Measurements from ENCODE around the gene SPRR4. TPM values are rescaled to one million over a fixed set of nuclear protein-coding genes. Genes with fewer than 3 reads are reported as not detected.
"Not testable (repeated sequence)": the region's sequence is repeated elsewhere in the genome, so short reads cannot be mapped to it uniquely, and the experiment has no call there.

The SPRR4 gene
- total RNA-seq, 1 donor from 2014 or later, result not detected

DNA sequence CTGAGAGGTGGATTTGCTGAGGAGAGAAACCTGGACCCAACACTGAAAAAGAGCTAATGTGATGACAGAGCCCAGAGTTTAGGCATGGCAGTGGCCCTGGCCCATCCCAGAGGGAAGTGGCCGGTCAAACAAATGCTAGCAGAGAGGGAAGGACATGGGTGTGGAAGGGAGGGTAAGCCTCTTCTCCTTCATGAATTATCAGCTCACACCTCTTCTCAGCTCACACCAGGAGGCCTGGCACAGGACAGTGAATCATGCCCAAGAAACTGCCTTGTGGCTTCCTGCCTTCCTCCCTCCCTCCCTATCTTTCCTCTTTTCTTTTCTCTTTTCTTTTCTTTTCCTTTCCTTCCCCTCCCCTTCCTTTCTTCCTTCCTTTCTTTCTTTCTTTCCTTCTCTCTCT lies 29.8 kb downstream of the SPRR4 start:
- Mint-ChIP-seq H3K4me3 (ENCODE audit: unreplicated experiment) (no peak overlapping the region), H3K36me3 (ENCODE audit: unreplicated experiment) (no peaks in the 10 kb centered on the region), H3K4me1 (ENCODE audit: low read depth, unreplicated experiment) (no peaks in the 10 kb centered on the region), H3K27ac (ENCODE audit: unreplicated experiment) (no peak overlapping the region), H3K9me3 (ENCODE audit: unreplicated experiment) (no peaks in the 10 kb centered on the region), H3K27me3 (ENCODE audit: unreplicated experiment) (no peaks in the 10 kb centered on the region)
- no peak for DNase-seq
- TF ChIP-seq, protein P1, sequence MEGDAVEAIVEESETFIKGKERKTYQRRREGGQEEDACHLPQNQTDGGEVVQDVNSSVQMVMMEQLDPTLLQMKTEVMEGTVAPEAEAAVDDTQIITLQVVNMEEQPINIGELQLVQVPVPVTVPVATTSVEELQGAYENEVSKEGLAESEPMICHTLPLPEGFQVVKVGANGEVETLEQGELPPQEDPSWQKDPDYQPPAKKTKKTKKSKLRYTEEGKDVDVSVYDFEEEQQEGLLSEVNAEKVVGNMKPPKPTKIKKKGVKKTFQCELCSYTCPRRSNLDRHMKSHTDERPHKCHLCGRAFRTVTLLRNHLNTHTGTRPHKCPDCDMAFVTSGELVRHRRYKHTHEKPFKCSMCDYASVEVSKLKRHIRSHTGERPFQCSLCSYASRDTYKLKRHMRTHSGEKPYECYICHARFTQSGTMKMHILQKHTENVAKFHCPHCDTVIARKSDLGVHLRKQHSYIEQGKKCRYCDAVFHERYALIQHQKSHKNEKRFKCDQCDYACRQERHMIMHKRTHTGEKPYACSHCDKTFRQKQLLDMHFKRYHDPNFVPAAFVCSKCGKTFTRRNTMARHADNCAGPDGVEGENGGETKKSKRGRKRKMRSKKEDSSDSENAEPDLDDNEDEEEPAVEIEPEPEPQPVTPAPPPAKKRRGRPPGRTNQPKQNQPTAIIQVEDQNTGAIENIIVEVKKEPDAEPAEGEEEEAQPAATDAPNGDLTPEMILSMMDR (IDR thresholded peaks at IDR 0.05; ENCODE audit: partially characterized antibody, unreplicated experiment), result no peak

DNA sequence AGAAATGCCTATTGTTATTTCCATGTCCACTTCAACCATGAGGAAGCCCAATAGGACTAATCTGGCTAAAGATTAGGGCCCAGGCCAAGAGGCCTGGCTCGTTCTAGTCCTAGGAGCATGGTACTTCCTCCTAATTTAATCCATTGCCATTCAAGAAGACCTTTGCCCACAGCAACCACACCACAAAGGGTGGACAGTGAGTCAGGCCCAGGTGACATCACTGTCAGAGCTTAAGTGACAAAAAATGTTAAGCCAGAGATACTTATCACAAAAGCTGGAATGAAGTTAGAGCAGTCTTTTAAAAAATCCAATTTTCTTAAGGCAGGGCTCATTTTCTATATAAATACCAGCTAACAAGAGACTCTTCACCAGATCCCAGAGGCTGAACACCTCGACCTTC lies 30.9 kb downstream of the SPRR4 start, which contains the start of gene SPRR3:
SPRR3 (plus strand) TSS at position 368 of the 400 bp plus-strand sequence. CDS start 1,272 bp downstream, outside the sequence.
- DNase-seq, result no peak
- no peak within 1 kb of the TSS for H3K27ac Mint-ChIP-seq (ENCODE audit: unreplicated experiment)
- no peaks in the 10 kb centered on the region for H3K27me3 Mint-ChIP-seq (ENCODE audit: unreplicated experiment)
- H3K4me1 Mint-ChIP-seq (ENCODE audit: low read depth, unreplicated experiment), result no peaks in the 10 kb centered on the region
- no peak within 1 kb of the TSS for H3K4me3 Mint-ChIP-seq (ENCODE audit: unreplicated experiment)
- H3K9me3 Mint-ChIP-seq (ENCODE audit: unreplicated experiment), result no peaks in the 10 kb centered on the region
- H3K36me3 Mint-ChIP-seq (ENCODE audit: unreplicated experiment), result no peaks in the 10 kb centered on the region
- TF ChIP-seq, protein P1 (IDR thresholded peaks at IDR 0.05; ENCODE audit: partially characterized antibody, unreplicated experiment), result no peak

DNA sequence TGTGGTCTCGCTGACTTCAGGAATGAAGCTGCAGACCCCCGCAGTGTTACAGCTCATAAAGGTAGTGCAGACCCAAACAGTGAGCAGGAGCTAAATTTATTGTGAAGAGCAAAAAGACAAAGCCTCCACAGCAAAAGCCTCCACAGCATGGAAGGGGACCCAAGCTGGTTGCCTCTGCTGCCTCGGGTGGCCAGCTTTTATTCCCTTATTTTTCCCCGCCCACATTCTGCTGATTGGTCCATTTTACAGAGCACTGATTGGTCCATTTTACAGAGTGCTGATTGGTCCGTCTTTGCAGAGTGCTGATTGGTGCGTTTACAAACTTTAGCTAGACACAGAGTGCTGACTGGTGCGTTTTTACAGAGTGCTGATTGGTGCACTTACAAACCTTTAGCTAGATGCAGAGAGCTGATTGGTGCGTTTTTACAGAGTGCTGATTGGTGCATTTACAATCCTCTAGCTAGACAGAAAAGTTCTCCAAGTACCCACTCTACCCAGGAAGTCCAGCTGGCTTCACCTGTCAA lies 40.8 kb downstream of the SPRR4 start:
- not testable (repeated sequence) for DNase-seq; H3K4me3 Mint-ChIP-seq (ENCODE audit: unreplicated experiment); H3K36me3 Mint-ChIP-seq (ENCODE audit: unreplicated experiment); H3K27me3 Mint-ChIP-seq (ENCODE audit: unreplicated experiment); H3K27ac Mint-ChIP-seq (ENCODE audit: unreplicated experiment); H3K4me1 Mint-ChIP-seq (ENCODE audit: low read depth, unreplicated experiment); H3K9me3 Mint-ChIP-seq (ENCODE audit: unreplicated experiment)

DNA sequence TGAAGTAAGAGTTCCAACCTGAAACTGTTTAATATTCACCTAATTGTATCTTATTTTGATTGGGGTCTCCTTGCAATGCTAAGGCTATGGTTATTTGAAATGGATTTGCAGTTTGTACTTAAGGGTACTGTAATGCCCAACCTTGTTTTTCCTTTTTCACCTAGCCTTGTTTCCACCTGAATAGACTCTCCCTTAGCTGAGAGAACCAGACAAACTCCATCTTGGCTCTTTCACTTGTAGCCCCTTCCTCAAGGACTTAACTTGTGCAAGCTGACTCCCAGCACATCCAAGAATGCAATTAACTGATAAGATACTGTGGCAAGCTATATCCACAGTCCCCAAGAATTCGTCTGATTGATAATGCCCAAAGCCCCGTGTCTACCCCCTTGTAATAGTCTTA lies 51.4 kb downstream of the SPRR4 start:
- not testable (repeated sequence) for H3K27ac Mint-ChIP-seq (ENCODE audit: unreplicated experiment); DNase-seq; H3K4me3 Mint-ChIP-seq (ENCODE audit: unreplicated experiment); H3K4me1 Mint-ChIP-seq (ENCODE audit: low read depth, unreplicated experiment); H3K27me3 Mint-ChIP-seq (ENCODE audit: unreplicated experiment); H3K9me3 Mint-ChIP-seq (ENCODE audit: unreplicated experiment); H3K36me3 Mint-ChIP-seq (ENCODE audit: unreplicated experiment)

Other genes with a start within 250 kb of the SPRR4 start
- gene KPRP, start 212.6 kb upstream of the SPRR4 start, total RNA-seq (ENCODE audit: unreplicated experiment), result not detected
- gene LCE1F, start 195.5 kb upstream of the SPRR4 start, total RNA-seq (ENCODE audit: unreplicated experiment), result not detected
- not detected for gene LCE1E, start 184.4 kb upstream of the SPRR4 start, total RNA-seq (ENCODE audit: unreplicated experiment)
- gene LCE1D, start 173.9 kb upstream of the SPRR4 start, total RNA-seq (ENCODE audit: unreplicated experiment), result not detected
- not detected for gene LCE1C, start 164.0 kb upstream of the SPRR4 start, total RNA-seq (ENCODE audit: unreplicated experiment)
- not detected for gene LCE1B, start 158.7 kb upstream of the SPRR4 start, total RNA-seq (ENCODE audit: unreplicated experiment)
- gene LCE1A, start 143.2 kb upstream of the SPRR4 start, total RNA-seq (ENCODE audit: unreplicated experiment), result not detected
- gene LCE6A, start 127.8 kb upstream of the SPRR4 start, total RNA-seq (ENCODE audit: unreplicated experiment), result not detected
- gene LCE7A, start 110.7 kb upstream of the SPRR4 start, total RNA-seq (ENCODE audit: unreplicated experiment), result not detected
- gene SMCP, start 92.3 kb upstream of the SPRR4 start, total RNA-seq (ENCODE audit: unreplicated experiment), result not detected
- gene IVL, start 62.1 kb upstream of the SPRR4 start, total RNA-seq (ENCODE audit: unreplicated experiment), result not detected
- gene SPRR5, start 23.4 kb upstream of the SPRR4 start, total RNA-seq (ENCODE audit: unreplicated experiment), result not detected
- not detected for gene SPRR1A, start 13.4 kb downstream of the SPRR4 start, total RNA-seq (ENCODE audit: unreplicated experiment)
- gene SPRR3, start 31.1 kb downstream of the SPRR4 start, total RNA-seq (ENCODE audit: unreplicated experiment), result not detected
- not detected for gene SPRR1B, start 60.6 kb downstream of the SPRR4 start, total RNA-seq (ENCODE audit: unreplicated experiment)
- not detected for gene SPRR2D, start 70.5 kb downstream of the SPRR4 start, total RNA-seq (ENCODE audit: unreplicated experiment)
- not detected for gene SPRR2A, start 86.9 kb downstream of the SPRR4 start, total RNA-seq (ENCODE audit: unreplicated experiment)
- not detected for gene SPRR2B, start 101.0 kb downstream of the SPRR4 start, total RNA-seq (ENCODE audit: unreplicated experiment)
- not detected for gene SPRR2E, start 123.9 kb downstream of the SPRR4 start, total RNA-seq (ENCODE audit: unreplicated experiment)
- not detected for gene SPRR2F, start 142.9 kb downstream of the SPRR4 start, total RNA-seq (ENCODE audit: unreplicated experiment)
- gene SPRR2G, start 180.2 kb downstream of the SPRR4 start, total RNA-seq (ENCODE audit: unreplicated experiment), result not detected
- not detected for gene LELP1, start 232.8 kb downstream of the SPRR4 start, total RNA-seq (ENCODE audit: unreplicated experiment)
- not detected for gene PRR9, start 246.9 kb downstream of the SPRR4 start, total RNA-seq (ENCODE audit: unreplicated experiment)

Measured in glutamatergic neuron (in vitro differentiated cells).